Daoy (cell line): ENCODE measurements around the gene C7orf57. TPM values are rescaled to one million over a fixed set of nuclear protein-coding genes. Genes with fewer than 3 reads are reported as not detected.

Experiments
- DNase-seq: peaks from one replicate; pipeline ENCODE4 v3.0.0-alpha.2; 2015; ENCODE audit warnings: low read depth
- total RNA-seq: library from RNA; depleted of rRNA; stranded (reverse); fragments of >200 nt; shearing (Covaris generic); gene quantifications from 2 replicates; pipeline ENCODE4 v1.2.3, GENCODE V29; 2014; rRNA removed

Gene C7orf57
- total RNA-seq, 1 experiment from 2014 or later: 0.91 TPM

- DNase-seq: no peak
These were observed 73.9 kb downstream of the C7orf57 start for GRCh38 chr7:48108959-48109847.

DNA sequence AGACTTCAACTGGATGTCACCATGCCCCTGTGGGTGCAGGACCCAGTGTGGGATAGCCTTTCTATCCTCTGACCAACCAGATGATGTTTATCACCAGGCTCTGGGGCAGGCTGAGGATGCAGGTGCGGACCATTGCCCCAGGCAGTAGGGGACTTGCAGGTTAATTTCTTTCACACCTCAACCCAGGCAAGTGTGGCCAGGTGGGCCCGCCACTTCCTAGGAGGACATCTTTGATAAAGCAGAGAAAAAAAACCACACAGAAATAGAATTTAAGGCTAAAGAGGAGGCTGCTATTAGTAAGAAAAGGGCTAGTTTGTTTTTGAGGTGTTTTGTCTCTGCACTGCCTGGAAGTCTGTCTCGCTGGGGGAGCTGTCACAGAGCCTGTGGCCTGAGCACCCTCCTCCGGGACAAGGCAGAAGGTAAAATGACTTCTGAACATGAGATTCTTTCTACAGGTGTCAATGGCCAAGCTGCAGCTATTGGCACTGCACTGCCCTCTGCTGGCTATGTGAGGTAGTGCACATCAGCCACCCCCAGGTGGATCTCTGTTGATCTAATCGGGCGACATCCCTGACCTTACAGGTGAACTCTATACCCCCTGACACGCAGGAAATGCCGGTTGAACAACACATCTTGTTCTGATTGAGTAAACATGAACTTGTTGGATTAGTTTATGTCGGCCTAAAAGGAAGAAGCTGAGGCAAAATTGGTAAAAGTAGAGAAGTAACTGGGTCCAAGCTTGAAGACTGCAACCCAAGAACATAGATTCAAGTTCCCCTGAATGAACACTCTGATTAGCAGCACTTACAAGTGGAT, 74.7 kb downstream of the C7orf57 start:
- DNase-seq: peak; percentile 83

GRCh38 chr7:48110868-48111267, 75.5 kb downstream of the C7orf57 start:
- DNase-seq: no peak

Other genes starting within 250 kb of the C7orf57 start
- 0.17 and 0.18 TPM in 2 replicates for gene PKD1L1, start 87.1 kb upstream of the C7orf57 start, total RNA-seq
- 35.7 and 55.8 TPM in 2 replicates for gene HUS1, start 55.9 kb upstream of the C7orf57 start, total RNA-seq
- not detected in 2 replicates for gene SUN3, start 6.4 kb upstream of the C7orf57 start, total RNA-seq
- gene UPP1, start 53.7 kb downstream of the C7orf57 start, total RNA-seq: 47.3 and 50.8 TPM in 2 replicates
- under 0.01 and 0.06 TPM in 2 replicates for gene ABCA13, start 135.9 kb downstream of the C7orf57 start, total RNA-seq